HG03135 (cell line): Measurements from ENCODE around the gene CACNA2D3.

Experiments
- ATAC-seq: cut with Tn5 transposase; IDR thresholded peaks from one replicate; pipeline ENCODE4 v1.9.1; 2021; ENCODE audit warnings: mild to moderate bottlenecking, moderate library complexity; ENCODE audit not compliant: unreplicated experiment

The CACNA2D3 gene

GRCh38 chr3:54557538-54558428 is 435.4 kb downstream of the CACNA2D3 start:
- no peak for ATAC-seq

- ATAC-seq: no peak
Measured at GRCh38 chr3:54563501-54564200, 441.3 kb downstream of the CACNA2D3 start.

- no peak for ATAC-seq
Measured at GRCh38 chr3:54564374-54564925, 442.1 kb downstream of the CACNA2D3 start.

GRCh38 chr3:54565956-54566355 is 443.6 kb downstream of the CACNA2D3 start:
- ATAC-seq: no peak

DNA sequence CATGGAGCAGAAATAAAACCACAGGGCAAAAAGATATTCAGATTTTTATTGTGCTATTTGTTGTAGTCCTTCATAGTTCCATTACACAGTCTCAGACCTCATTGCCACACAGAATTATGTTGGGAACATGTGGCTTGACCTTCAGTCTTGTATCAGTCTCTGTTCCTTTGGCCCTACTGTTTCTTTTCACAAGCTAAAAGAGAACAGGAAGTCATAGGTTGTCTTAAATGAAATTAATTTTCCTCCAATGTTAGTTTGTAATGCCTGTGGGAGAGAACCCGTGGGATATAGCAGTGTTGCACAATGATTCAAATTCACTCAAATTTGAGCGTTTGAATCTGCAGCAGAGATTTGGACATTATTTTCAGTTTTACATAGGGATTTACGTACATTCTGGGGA is 445.6 kb downstream of the CACNA2D3 start:
- ATAC-seq: no peak

DNA sequence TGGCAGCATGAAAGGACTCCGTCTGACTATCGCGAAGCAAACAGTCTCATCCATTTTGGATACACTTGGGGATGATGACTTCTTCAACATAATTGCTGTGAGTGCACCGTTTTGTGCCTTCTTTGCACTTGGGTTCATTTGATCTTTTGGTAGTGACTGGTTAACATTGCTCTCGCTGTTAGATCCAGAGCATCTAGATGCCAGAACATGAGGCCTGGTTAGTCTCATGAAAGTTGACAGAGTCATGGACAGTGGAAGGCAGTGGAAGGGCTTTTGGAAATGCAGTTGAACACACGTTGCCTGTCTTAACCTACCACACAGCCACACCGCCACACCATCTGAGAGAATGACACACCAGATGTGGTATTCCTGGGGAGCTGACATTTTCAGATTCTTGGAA is 447.7 kb downstream of the CACNA2D3 start:
- no peak for ATAC-seq

- ATAC-seq: no peak
Measured at GRCh38 chr3:54572197-54572895, 450.0 kb downstream of the CACNA2D3 start.

DNA sequence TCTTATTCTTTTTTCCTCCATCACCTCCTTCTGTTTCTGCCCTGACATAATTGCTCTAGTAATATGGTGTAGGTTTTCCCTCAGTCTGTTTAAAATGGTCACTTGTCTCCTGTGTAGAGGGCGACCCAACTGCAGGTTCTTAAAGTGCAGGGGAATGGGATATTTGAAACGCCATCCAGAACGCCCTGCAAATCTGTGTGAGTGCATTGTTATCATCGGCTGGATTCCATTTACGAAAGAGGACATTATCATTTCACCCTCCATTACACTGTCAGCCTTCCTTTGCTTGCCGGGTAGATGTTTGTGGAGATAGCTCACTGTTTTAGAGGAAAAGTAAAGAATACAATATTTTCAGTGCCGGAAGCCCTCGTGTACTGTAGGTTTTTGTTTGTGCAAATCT is 451.5 kb downstream of the CACNA2D3 start:
- ATAC-seq: no peak

GRCh38 chr3:54574906-54575617 is 452.7 kb downstream of the CACNA2D3 start:
- ATAC-seq: no peak

- no peak for ATAC-seq
Measured at GRCh38 chr3:54575618-54575960, 453.2 kb downstream of the CACNA2D3 start.

DNA sequence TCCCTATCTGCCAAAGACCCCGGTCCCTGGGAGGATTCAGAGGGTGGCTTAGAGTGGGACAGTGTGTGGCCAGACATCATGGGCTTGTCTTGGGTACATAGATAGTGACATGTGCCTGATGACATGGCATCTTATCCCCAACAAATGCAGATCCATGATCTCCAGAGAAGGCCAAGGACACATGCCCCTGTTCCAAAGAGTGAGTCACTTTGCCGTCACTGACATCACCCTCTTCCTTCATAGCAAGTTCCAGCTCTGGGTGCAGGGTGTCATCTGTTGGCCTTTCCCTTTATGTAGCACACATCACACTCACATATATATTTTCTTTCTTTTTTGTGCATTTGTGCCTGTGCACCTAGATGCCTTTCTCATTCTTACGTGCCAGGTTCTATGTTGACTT is 455.0 kb downstream of the CACNA2D3 start:
- ATAC-seq: no peak

DNA sequence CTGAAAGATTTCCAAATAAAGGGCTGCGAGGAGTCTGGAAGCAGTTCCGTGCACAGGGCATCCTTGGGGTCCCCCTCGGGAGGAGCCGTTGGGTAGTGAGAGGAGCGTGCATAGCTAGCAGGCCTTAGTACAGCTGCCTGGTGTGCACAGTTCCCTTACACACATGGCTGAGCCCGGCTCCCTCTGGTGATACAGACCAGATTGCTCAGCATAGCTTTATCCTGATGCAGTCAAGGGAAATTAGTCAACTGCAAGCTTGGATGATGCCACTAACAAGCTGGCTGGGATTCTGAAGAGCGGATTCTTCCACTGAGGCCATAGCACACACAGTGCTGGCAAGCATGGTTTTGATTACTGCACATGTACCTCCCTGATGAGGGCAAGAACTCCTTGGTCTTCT is 456.1 kb downstream of the CACNA2D3 start:
- no peak for ATAC-seq

GRCh38 chr3:54580453-54580852 is 458.1 kb downstream of the CACNA2D3 start:
- ATAC-seq: no peak

DNA sequence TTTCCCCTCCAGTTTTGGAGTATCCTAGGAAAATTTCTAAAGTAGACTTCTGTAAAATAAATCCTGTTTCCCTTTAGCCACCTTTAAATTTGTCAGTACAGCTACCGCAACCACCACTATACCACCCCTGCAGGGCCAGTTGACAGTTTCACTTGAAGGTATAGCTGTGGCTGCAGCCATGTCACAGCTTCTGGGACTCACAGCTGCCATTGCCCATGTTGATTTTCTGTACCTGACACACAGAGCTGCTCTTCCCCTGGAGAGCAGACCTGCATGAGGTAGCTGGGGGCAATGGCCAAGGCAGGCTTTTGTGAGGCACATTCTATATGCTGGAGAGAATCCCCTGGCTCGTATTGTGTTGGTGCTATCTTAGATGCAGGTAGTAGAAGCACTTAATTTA is 460.1 kb downstream of the CACNA2D3 start:
- ATAC-seq: no peak

- no peak for ATAC-seq
Measured at GRCh38 chr3:54591157-54591556, 468.8 kb downstream of the CACNA2D3 start.

DNA sequence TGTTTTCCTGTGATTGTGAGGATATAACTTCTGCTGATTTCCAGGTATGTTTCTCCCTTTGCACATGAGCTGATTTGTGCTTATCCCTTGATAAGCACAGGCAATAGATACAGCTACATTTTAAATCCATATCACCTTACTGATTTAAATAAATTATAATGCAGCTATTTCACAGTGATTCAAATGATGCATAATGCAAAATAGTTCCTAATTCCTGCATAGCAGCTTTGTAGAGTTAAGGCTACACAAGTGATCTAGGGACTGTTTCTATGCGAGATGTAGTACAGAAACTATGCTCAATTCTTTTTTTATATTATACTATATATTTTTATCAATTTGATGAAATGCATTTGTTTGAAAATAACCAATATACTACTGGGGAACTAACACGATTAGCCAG is 471.3 kb downstream of the CACNA2D3 start:
- no peak for ATAC-seq

GRCh38 chr3:54596087-54596486 is 473.7 kb downstream of the CACNA2D3 start:
- no peak for ATAC-seq

- no peak for ATAC-seq
Measured at GRCh38 chr3:54599716-54600115, 477.4 kb downstream of the CACNA2D3 start.

GRCh38 chr3:54600441-54601204 is 478.3 kb downstream of the CACNA2D3 start:
- ATAC-seq: no peak

GRCh38 chr3:54604495-54604894 is 482.1 kb downstream of the CACNA2D3 start:
- no peak for ATAC-seq
